Prostate gland (tissue), 2 donors: ENCODE results near the gene ELMO1. TPM values are rescaled to one million over a fixed set of nuclear protein-coding genes. Genes with fewer than 3 reads are reported as not detected.

Source experiments
- DNase-seq: peaks from one replicate; pipeline ENCODE4 v3.0.0-alpha.2; 2019; ENCODE audit warnings: low spot score
- H3K27ac ChIP-seq, 2 donors: fragments of 200-600 bp; sonication (generic); 2 replicates each; pipeline ENCODE4 v1.5.1; 2017 to 2019
- H3K27me3 ChIP-seq: fragments of 200-600 bp; sonication (generic); replicated peaks from 2 replicates; pipeline ENCODE4 v1.5.1; 2019; ENCODE audit not compliant: insufficient read depth
- H3K36me3 ChIP-seq, 2 donors: fragments of 200-600 bp; sonication (generic); 1 replicate in 1 of 2; 2 replicates in 1 of 2; pipeline versions ENCODE4 v1.5.1 to v1.8.1; 2017 to 2019
- H3K4me1 ChIP-seq: fragments of 200-600 bp; sonication (generic); replicated peaks from 2 replicates; pipeline ENCODE4 v1.5.1; 2019
- H3K4me3 ChIP-seq, 2 donors: fragments of 200-600 bp; sonication (generic); 2 replicates each; pipeline ENCODE4 v1.5.1; 2017 to 2019
- H3K9me3 ChIP-seq: fragments of 200-600 bp; sonication (generic); 2 replicates; pipeline ENCODE4 v1.5.1; 2017
- CTCF ChIP-seq, 4 experiments: fragments of 200-600 bp in 2 of 4; fragments of 450-650 bp in 2 of 4; sonication (generic) in 2 of 4; IDR thresholded peaks; 1 replicate in 3 of 4; 2 replicates in 1 of 4; pipeline ENCODE4 v1.5.1; 2016 to 2019; ENCODE audit warnings: antibody characterized with exemption in 4 of 4, mild to moderate bottlenecking in 2 of 4, moderate library complexity in 2 of 4
- POLR2A ChIP-seq: fragments of 450-650 bp; IDR thresholded peaks from one replicate; pipeline ENCODE4 v1.6.1; 2016; ENCODE audit warnings: antibody characterized with exemption, mild to moderate bottlenecking
- POLR2AphosphoS5 ChIP-seq: sonication (generic); formaldehyde crosslinking; IDR thresholded peaks from one replicate; pipeline ENCODE4 v1.6.1; 2017; ENCODE audit warnings: antibody characterized with exemption
- WGBS: methylation state at CpG from one replicate; pipeline ENCODE4 v1.1.5; 2018; 5-methylcytosine and 5-hydroxymethylcytosine counted together
- intact Hi-C: fragments of 100-400 bp; cut with DNase I; formaldehyde crosslinking; loops from one replicate; pipeline ENCODE4 v1.14.2; 2022
- total RNA-seq, 2 donors: library from RNA; depleted of rRNA; stranded (reverse); fragments of >200 nt; gene quantifications; one replicate each; pipeline ENCODE4 v1.1.0, GENCODE V29; 2016

Gene ELMO1
- total RNA-seq, 2 donors from 2014 or later, result 6.7 to 19.3 TPM

GRCh38 chr7:36895192-36895591 lies 553.5 kb downstream of the ELMO1 start:
- TF ChIP-seq POLR2A, result no peak
- TF ChIP-seq CTCF (IDR thresholded peaks at IDR 0.05), result no peak
- TF ChIP-seq POLR2AphosphoS5, result no peak
- no peak overlapping the region for H3K27ac ChIP-seq
- intact Hi-C loops, result no loop called here
- no peak overlapping the region for H3K4me3 ChIP-seq
- H3K27me3 ChIP-seq, result no peaks in the 10 kb centered on the region
- H3K4me1 ChIP-seq, result no peaks in the 10 kb centered on the region
- DNase-seq, result no peak
- no peaks in the 10 kb centered on the region for H3K9me3 ChIP-seq
- H3K36me3 ChIP-seq, result no peaks in the 10 kb centered on the region
- 69% methylated on average over 4 of the region's 4 CpGs for WGBS

- H3K27ac ChIP-seq, result no peak overlapping the region
- DNase-seq, result no peak
- H3K9me3 ChIP-seq, result no peaks in the 10 kb centered on the region
- intact Hi-C loops, result no loop called here
- WGBS, result 100% methylated on average over 1 of the region's 1 CpG
- H3K27me3 ChIP-seq, result no peaks in the 10 kb centered on the region
- H3K36me3 ChIP-seq, result no peaks in the 10 kb centered on the region
- H3K4me3 ChIP-seq, result no peak overlapping the region
- H3K4me1 ChIP-seq, result no peaks in the 10 kb centered on the region
- TF ChIP-seq POLR2A, result no peak
- TF ChIP-seq POLR2AphosphoS5, result no peak
- TF ChIP-seq CTCF (IDR thresholded peaks at IDR 0.05), result no peak
Observed at GRCh38 chr7:36894190-36894589, 554.5 kb downstream of the ELMO1 start.

- H3K27ac ChIP-seq, result no peak overlapping the region
- no peaks in the 10 kb centered on the region for H3K9me3 ChIP-seq
- intact Hi-C loops, result no loop called here
- H3K36me3 ChIP-seq, result no peaks in the 10 kb centered on the region
- H3K27me3 ChIP-seq, result no peaks in the 10 kb centered on the region
- no peaks in the 10 kb centered on the region for H3K4me1 ChIP-seq
- no peak for TF ChIP-seq POLR2AphosphoS5
- TF ChIP-seq POLR2A, result no peak
- TF ChIP-seq CTCF (IDR thresholded peaks at IDR 0.05), result no peak
- no peak overlapping the region for H3K4me3 ChIP-seq
- DNase-seq, result no peak
- WGBS, result 33% methylated on average over 1 of the region's 1 CpG
Observed at GRCh38 chr7:36889182-36889581, 559.5 kb downstream of the ELMO1 start.

- H3K27me3 ChIP-seq, result no peaks in the 10 kb centered on the region
- intact Hi-C loops, result no loop called here
- no peak for TF ChIP-seq POLR2AphosphoS5
- TF ChIP-seq POLR2A, result no peak
- no peak for TF ChIP-seq CTCF (IDR thresholded peaks at IDR 0.05)
- H3K27ac ChIP-seq, result no peak overlapping the region
- DNase-seq, result no peak
- no peak overlapping the region for H3K4me3 ChIP-seq
- WGBS, result 58% methylated on average over 2 of the region's 2 CpGs
- H3K36me3 ChIP-seq, result no peaks in the 10 kb centered on the region
- no peaks in the 10 kb centered on the region for H3K9me3 ChIP-seq
- H3K4me1 ChIP-seq, result no peaks in the 10 kb centered on the region
Observed at GRCh38 chr7:36887969-36888368, 560.7 kb downstream of the ELMO1 start.

GRCh38 chr7:36887233-36887632 lies 561.4 kb downstream of the ELMO1 start:
- Histone ChIP-seq H3K27ac (no peak overlapping the region), H3K9me3 (no peaks in the 10 kb centered on the region), H3K4me3 (no peak overlapping the region), H3K4me1 (no peaks in the 10 kb centered on the region), H3K27me3 (no peaks in the 10 kb centered on the region), H3K36me3 (no peaks in the 10 kb centered on the region)
- WGBS, result 83% methylated on average over 9 of the region's 9 CpGs
- DNase-seq, result no peak
- TF ChIP-seq CTCF (IDR thresholded peaks at IDR 0.05), result no peak
- TF ChIP-seq POLR2A, result no peak
- no peak for TF ChIP-seq POLR2AphosphoS5
- intact Hi-C loops, result no loop called here
